Measurements from ENCODE around the gene MESP1. TPM values are rescaled to one million over a fixed set of nuclear protein-coding genes. Genes with fewer than 3 reads are reported as not detected.
A peak's percentile ranks its signal among the peaks of the same experiment; 100 is the strongest.

The MESP1 gene
- total and polyA plus RNA-seq, 2 of the 13 experiments (the other 11 are each of a cell fraction or from before 2014, with no cell fraction given): not detected

DNA sequence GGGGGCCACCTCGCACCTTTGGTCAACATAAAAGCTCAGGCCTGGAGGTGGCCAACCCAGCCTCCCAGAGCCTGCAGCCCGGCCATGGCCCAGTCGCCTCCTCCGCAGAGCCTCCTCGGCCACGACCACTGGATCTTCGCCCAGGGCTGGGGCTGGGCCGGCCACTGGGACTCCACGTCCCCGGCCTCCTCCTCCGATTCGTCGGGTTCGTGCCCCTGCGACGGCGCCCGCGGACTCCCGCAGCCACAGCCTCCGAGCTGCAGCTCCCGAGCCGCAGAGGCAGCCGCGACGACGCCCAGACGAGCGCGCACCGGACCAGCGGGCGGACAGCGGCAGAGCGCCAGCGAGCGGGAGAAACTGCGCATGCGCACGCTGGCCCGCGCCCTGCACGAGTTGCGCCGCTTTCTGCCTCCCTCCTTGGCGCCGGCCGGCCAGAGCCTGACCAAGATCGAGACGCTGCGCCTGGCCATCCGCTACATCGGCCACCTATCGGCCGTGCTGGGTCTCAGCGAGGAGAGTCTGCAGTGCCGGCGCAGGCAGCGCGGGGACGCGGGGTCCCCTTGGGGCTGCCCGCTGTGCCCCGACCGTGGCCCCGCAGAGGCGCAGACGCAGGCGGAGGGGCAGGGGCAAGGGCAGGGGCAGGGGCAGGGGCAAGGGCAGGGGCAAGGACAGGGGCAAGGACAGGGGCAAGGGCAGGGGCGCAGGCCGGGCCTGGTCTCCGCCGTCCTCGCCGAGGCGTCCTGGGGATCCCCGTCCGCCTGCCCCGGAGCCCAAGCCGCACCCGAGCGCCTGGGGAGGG is 25.4 kb upstream of the MESP1 start, which contains the start of gene MESP2 (continued):
- no peak for TF ChIP-seq FOSL1 (CRISPR knock-in tag; IDR thresholded peaks at IDR 0.05; ENCODE audit: borderline replicate concordance)
- no peak for TF ChIP-seq ZNF841 (CRISPR knock-in tag; IDR thresholded peaks at IDR 0.05; ENCODE audit: borderline replicate concordance)
- TF ChIP-seq, protein P1, sequence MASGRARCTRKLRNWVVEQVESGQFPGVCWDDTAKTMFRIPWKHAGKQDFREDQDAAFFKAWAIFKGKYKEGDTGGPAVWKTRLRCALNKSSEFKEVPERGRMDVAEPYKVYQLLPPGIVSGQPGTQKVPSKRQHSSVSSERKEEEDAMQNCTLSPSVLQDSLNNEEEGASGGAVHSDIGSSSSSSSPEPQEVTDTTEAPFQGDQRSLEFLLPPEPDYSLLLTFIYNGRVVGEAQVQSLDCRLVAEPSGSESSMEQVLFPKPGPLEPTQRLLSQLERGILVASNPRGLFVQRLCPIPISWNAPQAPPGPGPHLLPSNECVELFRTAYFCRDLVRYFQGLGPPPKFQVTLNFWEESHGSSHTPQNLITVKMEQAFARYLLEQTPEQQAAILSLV (CRISPR knock-in tag; IDR thresholded peaks at IDR 0.05; ENCODE audit: borderline replicate concordance): peak; percentile 82; the same call in 1 of the 2 replicates
- TF ChIP-seq KDM1A (CRISPR knock-in tag; IDR thresholded peaks at IDR 0.05): no peak
- TF ChIP-seq HCFC1 (IDR thresholded peaks at IDR 0.05; ENCODE audit: low read depth, low read length): no peak
- TF ChIP-seq NFE2 (CRISPR knock-in tag; IDR thresholded peaks at IDR 0.05): no peak
- TF ChIP-seq POLR2A (IDR thresholded peaks at IDR 0.05; ENCODE audit: insufficient read depth in 1 of 2, low read depth in 2 of 2, low read length in 2 of 2): no peak
- TF ChIP-seq EZH2 (conservative IDR thresholded peaks at IDR 0.05; ENCODE audit: low read depth, low read length): no peak
- no peak for TF ChIP-seq FOXJ3 (CRISPR knock-in tag; IDR thresholded peaks at IDR 0.05; ENCODE audit: borderline replicate concordance)
- no peak for TF ChIP-seq MXI1 (IDR thresholded peaks at IDR 0.05; ENCODE audit: borderline replicate concordance, low read depth, low read length)
- TF ChIP-seq, protein P2, sequence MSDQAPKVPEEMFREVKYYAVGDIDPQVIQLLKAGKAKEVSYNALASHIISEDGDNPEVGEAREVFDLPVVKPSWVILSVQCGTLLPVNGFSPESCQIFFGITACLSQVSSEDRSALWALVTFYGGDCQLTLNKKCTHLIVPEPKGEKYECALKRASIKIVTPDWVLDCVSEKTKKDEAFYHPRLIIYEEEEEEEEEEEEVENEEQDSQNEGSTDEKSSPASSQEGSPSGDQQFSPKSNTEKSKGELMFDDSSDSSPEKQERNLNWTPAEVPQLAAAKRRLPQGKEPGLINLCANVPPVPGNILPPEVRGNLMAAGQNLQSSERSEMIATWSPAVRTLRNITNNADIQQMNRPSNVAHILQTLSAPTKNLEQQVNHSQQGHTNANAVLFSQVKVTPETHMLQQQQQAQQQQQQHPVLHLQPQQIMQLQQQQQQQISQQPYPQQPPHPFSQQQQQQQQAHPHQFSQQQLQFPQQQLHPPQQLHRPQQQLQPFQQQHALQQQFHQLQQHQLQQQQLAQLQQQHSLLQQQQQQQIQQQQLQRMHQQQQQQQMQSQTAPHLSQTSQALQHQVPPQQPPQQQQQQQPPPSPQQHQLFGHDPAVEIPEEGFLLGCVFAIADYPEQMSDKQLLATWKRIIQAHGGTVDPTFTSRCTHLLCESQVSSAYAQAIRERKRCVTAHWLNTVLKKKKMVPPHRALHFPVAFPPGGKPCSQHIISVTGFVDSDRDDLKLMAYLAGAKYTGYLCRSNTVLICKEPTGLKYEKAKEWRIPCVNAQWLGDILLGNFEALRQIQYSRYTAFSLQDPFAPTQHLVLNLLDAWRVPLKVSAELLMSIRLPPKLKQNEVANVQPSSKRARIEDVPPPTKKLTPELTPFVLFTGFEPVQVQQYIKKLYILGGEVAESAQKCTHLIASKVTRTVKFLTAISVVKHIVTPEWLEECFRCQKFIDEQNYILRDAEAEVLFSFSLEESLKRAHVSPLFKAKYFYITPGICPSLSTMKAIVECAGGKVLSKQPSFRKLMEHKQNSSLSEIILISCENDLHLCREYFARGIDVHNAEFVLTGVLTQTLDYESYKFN (CRISPR knock-in tag; conservative IDR thresholded peaks at IDR 0.05): no peak
- TF ChIP-seq, protein P3, sequence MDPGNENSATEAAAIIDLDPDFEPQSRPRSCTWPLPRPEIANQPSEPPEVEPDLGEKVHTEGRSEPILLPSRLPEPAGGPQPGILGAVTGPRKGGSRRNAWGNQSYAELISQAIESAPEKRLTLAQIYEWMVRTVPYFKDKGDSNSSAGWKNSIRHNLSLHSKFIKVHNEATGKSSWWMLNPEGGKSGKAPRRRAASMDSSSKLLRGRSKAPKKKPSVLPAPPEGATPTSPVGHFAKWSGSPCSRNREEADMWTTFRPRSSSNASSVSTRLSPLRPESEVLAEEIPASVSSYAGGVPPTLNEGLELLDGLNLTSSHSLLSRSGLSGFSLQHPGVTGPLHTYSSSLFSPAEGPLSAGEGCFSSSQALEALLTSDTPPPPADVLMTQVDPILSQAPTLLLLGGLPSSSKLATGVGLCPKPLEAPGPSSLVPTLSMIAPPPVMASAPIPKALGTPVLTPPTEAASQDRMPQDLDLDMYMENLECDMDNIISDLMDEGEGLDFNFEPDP (CRISPR knock-in tag; conservative IDR thresholded peaks at IDR 0.05): no peak
- TF ChIP-seq ZNF282 (IDR thresholded peaks at IDR 0.05; ENCODE audit: partially characterized antibody): no peak
- TF ChIP-seq U2AF2 (IDR thresholded peaks at IDR 0.05; ENCODE audit: low read depth, low read length): no peak
- TF ChIP-seq ZNF24 (IDR thresholded peaks at IDR 0.05): no peak
- no peak for TF ChIP-seq ZNF850 (CRISPR knock-in tag; conservative IDR thresholded peaks at IDR 0.05)
- peak; percentile 34; the same call in 1 of the 2 replicates for TF ChIP-seq SOX5 (CRISPR knock-in tag; IDR thresholded peaks at IDR 0.05; ENCODE audit: borderline replicate concordance)
- TF ChIP-seq ZNF235 (CRISPR knock-in tag; IDR thresholded peaks at IDR 0.05; ENCODE audit: borderline replicate concordance): peak; percentile 66; the same call in 1 of the 2 replicates
- TF ChIP-seq, protein P4, sequence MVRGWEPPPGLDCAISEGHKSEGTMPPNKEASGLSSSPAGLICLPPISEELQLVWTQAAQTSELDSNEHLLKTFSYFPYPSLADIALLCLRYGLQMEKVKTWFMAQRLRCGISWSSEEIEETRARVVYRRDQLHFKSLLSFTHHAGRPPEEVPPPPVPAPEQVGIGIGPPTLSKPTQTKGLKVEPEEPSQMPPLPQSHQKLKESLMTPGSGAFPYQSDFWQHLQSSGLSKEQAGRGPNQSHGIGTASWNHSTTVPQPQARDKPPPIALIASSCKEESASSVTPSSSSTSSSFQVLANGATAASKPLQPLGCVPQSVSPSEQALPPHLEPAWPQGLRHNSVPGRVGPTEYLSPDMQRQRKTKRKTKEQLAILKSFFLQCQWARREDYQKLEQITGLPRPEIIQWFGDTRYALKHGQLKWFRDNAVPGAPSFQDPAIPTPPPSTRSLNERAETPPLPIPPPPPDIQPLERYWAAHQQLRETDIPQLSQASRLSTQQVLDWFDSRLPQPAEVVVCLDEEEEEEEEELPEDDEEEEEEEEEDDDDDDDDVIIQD (CRISPR knock-in tag; IDR thresholded peaks at IDR 0.05; ENCODE audit: low read depth): no peak
- TF ChIP-seq RXRB (CRISPR knock-in tag; IDR thresholded peaks at IDR 0.05; ENCODE audit: borderline replicate concordance): peak; percentile 18; the same call in 1 of the 2 replicates
- no peak for TF ChIP-seq HNRNPUL1 (IDR thresholded peaks at IDR 0.05; ENCODE audit: low read depth, low read length)
- no peak for TF ChIP-seq ZKSCAN8 (CRISPR knock-in tag; IDR thresholded peaks at IDR 0.05; ENCODE audit: borderline replicate concordance)
- TF ChIP-seq MAFG (CRISPR knock-in tag; IDR thresholded peaks at IDR 0.05): no peak
- TF ChIP-seq REL (CRISPR knock-in tag; conservative IDR thresholded peaks at IDR 0.05): no peak

Data from HepG2 (cell line).